GM23338 (cell line): ENCODE measurements around the gene TENM4.

ENCODE experiments used
- CREB1 ChIP-seq: fragments of 250-450 bp; sonication (Bioruptor Pico); IDR thresholded peaks from 2 replicates; pipeline ENCODE4 v1.5.0; 2020; ENCODE audit warnings: low read depth, mild to moderate bottlenecking, moderate library complexity
- EZH2 ChIP-seq: fragments of 200-600 bp; sonication (generic); IDR thresholded peaks from one replicate; pipeline ENCODE4 v1.8.0; 2017; ENCODE audit warnings: antibody characterized with exemption, mild to moderate bottlenecking, low read depth; ENCODE audit not compliant: unreplicated experiment
- EZH2phosphoT487 ChIP-seq: fragments of 200-600 bp; sonication (generic); IDR thresholded peaks from one replicate; pipeline ENCODE4 v1.8.1; 2018; ENCODE audit warnings: antibody characterized with exemption; ENCODE audit not compliant: unreplicated experiment
- NANOG ChIP-seq: IDR thresholded peaks from 2 replicates; pipeline ENCODE4 v1.6.1; 2016; ENCODE audit warnings: antibody characterized with exemption, borderline replicate concordance
- POLR2AphosphoS5 ChIP-seq: IDR thresholded peaks from 2 replicates; pipeline ENCODE4 v1.6.1; 2016; ENCODE audit warnings: antibody characterized with exemption, low read depth
- STAT1 ChIP-seq: IDR thresholded peaks from one replicate; pipeline ENCODE4 v1.6.1; 2016; ENCODE audit warnings: antibody characterized with exemption; ENCODE audit not compliant: unreplicated experiment
- ZNF114 ChIP-seq: fragments of 250-450 bp; sonication (Bioruptor Pico); IDR thresholded peaks from 2 replicates; pipeline ENCODE4 v1.5.0; 2020; ENCODE audit warnings: mild to moderate bottlenecking, moderate library complexity
- ZNF331 ChIP-seq: fragments of 250-450 bp; sonication (Bioruptor Pico); IDR thresholded peaks from 2 replicates; pipeline ENCODE4 v1.5.0; 2020; ENCODE audit warnings: low read depth, mild to moderate bottlenecking, moderate library complexity
- TF ChIP-seq, protein P1 (sequence below), 2 experiments: fragments of 200-600 bp in 1 of 2; sonication (generic) in 1 of 2; conservative IDR thresholded peaks; 2 replicates each; pipeline versions ENCODE4 v1.5.1 to v1.6.1; 2016 to 2017; ENCODE audit warnings: antibody characterized with exemption in 2 of 2, low read depth in 2 of 2, mild to moderate bottlenecking in 2 of 2, moderate library complexity in 1 of 2
- TF ChIP-seq, protein P2 (sequence below): IDR thresholded peaks from one replicate; pipeline ENCODE4 v1.6.1; 2018; ENCODE audit warnings: antibody characterized with exemption; ENCODE audit not compliant: unreplicated experiment
- TF ChIP-seq, protein P3 (sequence below): IDR thresholded peaks from 2 replicates; pipeline ENCODE4 v1.6.1; 2016; ENCODE audit warnings: antibody characterized with exemption
- TF ChIP-seq, protein P4 (sequence below): fragments of 250-450 bp; sonication (Bioruptor Pico); IDR thresholded peaks from 2 replicates; pipeline ENCODE4 v1.5.0; 2020; ENCODE audit warnings: mild to moderate bottlenecking, moderate library complexity

DNA sequence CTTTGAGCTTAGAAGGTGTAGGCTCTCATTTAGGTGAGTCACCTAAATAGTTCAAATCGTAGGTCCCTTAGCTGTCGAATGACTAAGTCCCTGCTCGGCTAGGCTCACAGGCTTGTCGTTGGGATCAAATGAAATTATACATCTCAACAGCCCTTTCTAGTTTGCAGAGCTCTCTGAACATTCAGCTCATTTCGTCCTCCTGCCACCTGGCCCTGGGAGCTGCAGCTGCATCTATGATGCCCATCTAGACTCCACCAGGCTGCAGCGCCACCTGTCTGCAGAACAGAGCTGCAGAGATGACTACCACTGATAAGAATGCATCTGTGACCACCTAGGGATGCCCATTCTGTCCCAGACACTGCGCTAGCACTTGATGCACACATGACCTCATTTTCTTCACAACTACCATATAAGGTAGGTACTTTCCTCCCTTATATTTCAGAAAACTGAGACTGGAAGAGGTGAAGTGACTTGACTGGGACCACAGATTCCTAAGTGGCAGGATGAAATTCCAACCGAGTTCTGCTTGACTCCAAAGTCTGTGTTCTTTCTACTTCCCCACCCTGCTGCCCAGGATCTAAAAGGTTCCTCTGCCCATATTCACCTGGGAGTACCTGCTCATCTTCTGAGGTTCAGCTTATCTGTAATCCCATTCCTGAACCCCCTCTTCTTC, 725.1 kb downstream of the TENM4 start:
- TF ChIP-seq, protein P1, sequence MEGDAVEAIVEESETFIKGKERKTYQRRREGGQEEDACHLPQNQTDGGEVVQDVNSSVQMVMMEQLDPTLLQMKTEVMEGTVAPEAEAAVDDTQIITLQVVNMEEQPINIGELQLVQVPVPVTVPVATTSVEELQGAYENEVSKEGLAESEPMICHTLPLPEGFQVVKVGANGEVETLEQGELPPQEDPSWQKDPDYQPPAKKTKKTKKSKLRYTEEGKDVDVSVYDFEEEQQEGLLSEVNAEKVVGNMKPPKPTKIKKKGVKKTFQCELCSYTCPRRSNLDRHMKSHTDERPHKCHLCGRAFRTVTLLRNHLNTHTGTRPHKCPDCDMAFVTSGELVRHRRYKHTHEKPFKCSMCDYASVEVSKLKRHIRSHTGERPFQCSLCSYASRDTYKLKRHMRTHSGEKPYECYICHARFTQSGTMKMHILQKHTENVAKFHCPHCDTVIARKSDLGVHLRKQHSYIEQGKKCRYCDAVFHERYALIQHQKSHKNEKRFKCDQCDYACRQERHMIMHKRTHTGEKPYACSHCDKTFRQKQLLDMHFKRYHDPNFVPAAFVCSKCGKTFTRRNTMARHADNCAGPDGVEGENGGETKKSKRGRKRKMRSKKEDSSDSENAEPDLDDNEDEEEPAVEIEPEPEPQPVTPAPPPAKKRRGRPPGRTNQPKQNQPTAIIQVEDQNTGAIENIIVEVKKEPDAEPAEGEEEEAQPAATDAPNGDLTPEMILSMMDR (conservative IDR thresholded peaks at IDR 0.05; ENCODE audit: low read depth in 2 of 2) = peak; percentile 95 to 99
- no peak for TF ChIP-seq POLR2AphosphoS5
- TF ChIP-seq, protein P2, sequence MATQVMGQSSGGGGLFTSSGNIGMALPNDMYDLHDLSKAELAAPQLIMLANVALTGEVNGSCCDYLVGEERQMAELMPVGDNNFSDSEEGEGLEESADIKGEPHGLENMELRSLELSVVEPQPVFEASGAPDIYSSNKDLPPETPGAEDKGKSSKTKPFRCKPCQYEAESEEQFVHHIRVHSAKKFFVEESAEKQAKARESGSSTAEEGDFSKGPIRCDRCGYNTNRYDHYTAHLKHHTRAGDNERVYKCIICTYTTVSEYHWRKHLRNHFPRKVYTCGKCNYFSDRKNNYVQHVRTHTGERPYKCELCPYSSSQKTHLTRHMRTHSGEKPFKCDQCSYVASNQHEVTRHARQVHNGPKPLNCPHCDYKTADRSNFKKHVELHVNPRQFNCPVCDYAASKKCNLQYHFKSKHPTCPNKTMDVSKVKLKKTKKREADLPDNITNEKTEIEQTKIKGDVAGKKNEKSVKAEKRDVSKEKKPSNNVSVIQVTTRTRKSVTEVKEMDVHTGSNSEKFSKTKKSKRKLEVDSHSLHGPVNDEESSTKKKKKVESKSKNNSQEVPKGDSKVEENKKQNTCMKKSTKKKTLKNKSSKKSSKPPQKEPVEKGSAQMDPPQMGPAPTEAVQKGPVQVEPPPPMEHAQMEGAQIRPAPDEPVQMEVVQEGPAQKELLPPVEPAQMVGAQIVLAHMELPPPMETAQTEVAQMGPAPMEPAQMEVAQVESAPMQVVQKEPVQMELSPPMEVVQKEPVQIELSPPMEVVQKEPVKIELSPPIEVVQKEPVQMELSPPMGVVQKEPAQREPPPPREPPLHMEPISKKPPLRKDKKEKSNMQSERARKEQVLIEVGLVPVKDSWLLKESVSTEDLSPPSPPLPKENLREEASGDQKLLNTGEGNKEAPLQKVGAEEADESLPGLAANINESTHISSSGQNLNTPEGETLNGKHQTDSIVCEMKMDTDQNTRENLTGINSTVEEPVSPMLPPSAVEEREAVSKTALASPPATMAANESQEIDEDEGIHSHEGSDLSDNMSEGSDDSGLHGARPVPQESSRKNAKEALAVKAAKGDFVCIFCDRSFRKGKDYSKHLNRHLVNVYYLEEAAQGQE = no peak
- TF ChIP-seq EZH2 = no peak
- TF ChIP-seq, protein P3, sequence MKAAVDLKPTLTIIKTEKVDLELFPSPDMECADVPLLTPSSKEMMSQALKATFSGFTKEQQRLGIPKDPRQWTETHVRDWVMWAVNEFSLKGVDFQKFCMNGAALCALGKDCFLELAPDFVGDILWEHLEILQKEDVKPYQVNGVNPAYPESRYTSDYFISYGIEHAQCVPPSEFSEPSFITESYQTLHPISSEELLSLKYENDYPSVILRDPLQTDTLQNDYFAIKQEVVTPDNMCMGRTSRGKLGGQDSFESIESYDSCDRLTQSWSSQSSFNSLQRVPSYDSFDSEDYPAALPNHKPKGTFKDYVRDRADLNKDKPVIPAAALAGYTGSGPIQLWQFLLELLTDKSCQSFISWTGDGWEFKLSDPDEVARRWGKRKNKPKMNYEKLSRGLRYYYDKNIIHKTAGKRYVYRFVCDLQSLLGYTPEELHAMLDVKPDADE = no peak
- no peak for TF ChIP-seq CREB1 (CRISPR knock-in tag)
- TF ChIP-seq, protein P4, sequence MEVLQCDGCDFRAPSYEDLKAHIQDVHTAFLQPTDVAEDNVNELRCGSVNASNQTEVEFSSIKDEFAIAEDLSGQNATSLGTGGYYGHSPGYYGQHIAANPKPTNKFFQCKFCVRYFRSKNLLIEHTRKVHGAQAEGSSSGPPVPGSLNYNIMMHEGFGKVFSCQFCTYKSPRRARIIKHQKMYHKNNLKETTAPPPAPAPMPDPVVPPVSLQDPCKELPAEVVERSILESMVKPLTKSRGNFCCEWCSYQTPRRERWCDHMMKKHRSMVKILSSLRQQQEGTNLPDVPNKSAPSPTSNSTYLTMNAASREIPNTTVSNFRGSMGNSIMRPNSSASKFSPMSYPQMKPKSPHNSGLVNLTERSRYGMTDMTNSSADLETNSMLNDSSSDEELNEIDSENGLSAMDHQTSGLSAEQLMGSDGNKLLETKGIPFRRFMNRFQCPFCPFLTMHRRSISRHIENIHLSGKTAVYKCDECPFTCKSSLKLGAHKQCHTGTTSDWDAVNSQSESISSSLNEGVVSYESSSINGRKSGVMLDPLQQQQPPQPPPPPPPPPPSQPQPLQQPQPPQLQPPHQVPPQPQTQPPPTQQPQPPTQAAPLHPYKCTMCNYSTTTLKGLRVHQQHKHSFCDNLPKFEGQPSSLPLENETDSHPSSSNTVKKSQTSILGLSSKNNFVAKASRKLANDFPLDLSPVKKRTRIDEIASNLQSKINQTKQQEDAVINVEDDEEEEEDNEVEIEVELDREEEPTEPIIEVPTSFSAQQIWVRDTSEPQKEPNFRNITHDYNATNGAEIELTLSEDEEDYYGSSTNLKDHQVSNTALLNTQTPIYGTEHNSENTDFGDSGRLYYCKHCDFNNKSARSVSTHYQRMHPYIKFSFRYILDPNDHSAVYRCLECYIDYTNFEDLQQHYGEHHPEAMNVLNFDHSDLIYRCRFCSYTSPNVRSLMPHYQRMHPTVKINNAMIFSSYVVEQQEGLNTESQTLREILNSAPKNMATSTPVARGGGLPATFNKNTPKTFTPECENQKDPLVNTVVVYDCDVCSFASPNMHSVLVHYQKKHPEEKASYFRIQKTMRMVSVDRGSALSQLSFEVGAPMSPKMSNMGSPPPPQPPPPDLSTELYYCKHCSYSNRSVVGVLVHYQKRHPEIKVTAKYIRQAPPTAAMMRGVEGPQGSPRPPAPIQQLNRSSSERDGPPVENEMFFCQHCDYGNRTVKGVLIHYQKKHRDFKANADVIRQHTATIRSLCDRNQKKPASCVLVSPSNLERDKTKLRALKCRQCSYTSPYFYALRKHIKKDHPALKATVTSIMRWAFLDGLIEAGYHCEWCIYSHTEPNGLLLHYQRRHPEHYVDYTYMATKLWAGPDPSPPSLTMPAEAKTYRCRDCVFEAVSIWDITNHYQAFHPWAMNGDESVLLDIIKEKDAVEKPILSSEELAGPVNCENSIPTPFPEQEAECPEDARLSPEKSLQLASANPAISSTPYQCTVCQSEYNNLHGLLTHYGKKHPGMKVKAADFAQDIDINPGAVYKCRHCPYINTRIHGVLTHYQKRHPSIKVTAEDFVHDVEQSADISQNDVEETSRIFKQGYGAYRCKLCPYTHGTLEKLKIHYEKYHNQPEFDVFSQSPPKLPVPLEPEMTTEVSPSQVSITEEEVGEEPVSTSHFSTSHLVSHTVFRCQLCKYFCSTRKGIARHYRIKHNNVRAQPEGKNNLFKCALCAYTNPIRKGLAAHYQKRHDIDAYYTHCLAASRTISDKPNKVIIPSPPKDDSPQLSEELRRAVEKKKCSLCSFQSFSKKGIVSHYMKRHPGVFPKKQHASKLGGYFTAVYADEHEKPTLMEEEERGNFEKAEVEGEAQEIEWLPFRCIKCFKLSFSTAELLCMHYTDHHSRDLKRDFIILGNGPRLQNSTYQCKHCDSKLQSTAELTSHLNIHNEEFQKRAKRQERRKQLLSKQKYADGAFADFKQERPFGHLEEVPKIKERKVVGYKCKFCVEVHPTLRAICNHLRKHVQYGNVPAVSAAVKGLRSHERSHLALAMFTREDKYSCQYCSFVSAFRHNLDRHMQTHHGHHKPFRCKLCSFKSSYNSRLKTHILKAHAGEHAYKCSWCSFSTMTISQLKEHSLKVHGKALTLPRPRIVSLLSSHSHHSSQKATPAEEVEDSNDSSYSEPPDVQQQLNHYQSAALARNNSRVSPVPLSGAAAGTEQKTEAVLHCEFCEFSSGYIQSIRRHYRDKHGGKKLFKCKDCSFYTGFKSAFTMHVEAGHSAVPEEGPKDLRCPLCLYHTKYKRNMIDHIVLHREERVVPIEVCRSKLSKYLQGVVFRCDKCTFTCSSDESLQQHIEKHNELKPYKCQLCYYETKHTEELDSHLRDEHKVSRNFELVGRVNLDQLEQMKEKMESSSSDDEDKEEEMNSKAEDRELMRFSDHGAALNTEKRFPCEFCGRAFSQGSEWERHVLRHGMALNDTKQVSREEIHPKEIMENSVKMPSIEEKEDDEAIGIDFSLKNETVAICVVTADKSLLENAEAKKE (CRISPR knock-in tag) = no peak
- TF ChIP-seq ZNF331 (CRISPR knock-in tag) = no peak
- TF ChIP-seq STAT1 = no peak
- TF ChIP-seq EZH2phosphoT487 = no peak
- TF ChIP-seq NANOG = no peak
- TF ChIP-seq ZNF114 (CRISPR knock-in tag) = no peak
